ENCODE data around the gene PLPP2.
A peak's percentile ranks its signal among the peaks of the same experiment; 100 is the strongest.

Gene PLPP2

DNA sequence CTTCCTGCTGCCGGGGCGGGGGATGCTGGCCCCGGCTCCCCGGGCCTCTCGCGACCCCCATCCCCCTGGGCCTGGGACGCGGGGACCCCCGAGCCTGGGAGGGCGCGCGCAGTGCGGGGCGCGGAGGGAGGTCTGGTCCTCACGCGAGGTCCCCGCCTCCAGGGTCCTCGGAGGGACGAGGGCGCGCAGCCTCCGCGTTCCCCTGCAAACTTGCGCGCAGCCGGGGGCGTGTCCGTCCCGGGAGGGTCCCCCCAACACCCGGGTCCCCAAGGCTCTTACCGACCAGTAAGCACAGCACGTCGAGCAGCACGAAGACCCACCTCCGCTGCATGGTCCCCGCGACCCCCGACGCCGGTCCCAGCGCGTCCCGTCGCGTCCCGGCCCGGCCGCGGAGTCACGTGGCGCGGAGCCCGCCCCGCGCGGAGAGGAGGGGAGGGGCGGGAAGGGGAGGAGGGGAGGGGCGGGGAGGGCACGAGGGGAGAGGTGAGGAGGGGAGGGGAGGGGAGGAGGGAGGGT lies at the start of gene PLPP2:
TSS of gene PLPP2 (minus strand) at position 398 of the 516 bp plus-strand sequence. CDS start at position 331, 67 bp downstream.
- no peak for DNase-seq (ENCODE audit: low spot score)

DNA sequence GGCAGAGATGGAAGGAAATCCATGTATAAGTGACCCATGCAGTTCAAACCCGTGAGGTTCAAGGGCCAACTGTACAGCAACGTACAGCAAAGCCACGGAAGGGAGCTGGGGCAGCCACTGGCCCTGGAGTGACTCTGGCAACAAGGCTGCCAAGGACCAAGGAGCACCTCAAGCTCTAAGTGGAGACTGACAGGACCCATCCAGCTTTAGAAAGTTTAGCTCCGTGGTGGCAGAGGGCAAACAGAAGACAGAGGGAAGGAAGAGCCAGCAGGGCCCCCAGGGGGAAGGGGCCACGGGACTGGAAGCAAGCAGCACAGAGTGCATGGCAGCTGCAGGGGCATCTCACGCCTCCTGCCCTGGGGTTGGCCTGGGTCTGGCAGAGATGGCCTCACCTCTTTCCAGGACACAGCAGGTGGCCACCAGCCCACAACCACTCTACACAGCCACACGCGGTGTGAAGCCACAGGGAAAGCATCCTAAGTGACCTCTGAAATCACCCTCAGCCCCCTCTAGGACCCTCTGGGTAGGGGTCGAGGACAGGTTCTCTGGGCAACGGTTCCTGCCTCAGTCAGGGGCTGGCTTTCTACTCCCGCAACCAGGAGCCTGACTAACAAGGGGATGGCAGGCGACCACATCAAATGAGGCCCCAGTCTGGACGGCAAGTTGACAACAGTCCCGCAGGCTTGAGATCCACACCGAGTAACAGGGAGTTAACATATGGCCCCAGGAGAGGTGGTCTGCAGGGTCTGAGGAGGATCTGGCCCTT lies 49.6 kb upstream of the PLPP2 start:
- no peak for DNase-seq (ENCODE audit: low spot score)

DNA sequence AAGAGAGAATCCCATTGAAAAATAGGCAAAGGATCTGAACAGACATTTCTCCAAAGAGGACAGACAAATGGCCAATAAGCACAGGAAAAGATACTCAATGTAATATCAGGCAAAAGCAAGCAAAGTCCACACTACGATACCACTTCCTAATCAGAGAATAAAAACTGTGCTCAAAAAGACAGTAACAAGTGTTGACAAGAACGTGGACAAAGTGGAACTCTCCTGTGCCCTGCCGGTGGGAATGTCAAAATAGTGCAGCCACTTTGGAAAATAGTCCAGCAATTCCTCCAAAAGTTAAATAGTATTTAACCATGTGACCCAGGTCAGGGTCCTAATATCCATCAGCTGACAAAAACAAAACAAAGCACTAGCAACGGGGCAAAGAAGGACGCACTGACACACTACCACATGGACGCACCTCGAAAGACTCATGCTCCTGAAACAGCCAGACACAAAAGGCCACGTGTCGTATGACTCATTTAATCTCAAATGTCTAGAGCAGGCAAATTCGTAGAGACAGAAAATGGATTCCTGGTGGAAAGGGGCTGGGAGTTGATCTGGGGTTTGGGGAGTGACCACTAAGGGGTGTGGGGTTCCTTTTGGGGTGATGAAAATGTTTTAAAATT lies 48.2 kb upstream of the PLPP2 start:
- DNase-seq (ENCODE audit: low spot score): no peak

DNA sequence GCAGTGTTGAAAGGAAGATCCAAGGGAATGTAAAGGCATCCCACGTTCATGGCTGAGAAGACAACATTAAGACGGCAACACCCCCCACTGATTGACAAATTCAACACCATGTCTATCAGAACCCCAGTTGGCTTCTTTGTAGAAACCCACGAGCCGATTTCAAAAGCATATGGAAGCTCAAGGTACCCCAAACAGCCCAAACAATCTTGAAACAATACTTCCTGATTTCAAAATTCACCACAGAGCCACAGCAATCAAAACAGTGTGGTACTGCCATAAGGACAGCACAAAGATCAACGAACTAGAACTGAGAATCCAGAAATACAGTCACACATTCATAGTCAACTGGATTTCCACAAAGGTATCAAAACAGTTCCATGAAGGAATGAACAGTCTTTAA lies 47.2 kb upstream of the PLPP2 start:
- no peak for DNase-seq (ENCODE audit: low spot score)

DNA sequence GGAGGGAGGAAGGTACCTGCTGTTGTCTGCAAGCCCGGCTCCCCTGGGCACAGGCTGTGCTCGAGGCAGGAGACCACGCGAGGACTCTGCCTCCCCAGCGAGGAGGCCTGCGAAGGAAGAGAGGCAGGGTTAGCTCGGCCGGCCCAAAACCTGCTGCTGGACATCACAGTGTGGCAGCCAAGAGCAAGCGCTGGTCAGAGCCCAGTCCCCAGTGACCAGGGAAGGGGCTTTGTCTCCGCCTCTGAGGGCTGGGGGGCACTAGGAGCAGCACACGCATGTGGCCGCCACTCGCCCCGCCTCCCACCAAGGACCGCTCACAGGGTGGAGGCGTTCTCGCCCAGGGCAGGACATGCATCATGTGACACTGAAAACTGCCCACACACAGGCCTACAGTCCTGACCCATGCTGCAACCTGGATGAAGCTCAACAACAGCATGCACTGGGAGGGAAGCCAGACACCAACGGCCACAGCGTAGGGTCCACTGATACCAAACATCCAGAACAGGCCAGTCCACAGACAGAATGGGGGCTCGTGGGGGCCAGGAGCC lies 44.9 kb upstream of the PLPP2 start:
- peak; percentile 44 for DNase-seq (ENCODE audit: low spot score)

DNA sequence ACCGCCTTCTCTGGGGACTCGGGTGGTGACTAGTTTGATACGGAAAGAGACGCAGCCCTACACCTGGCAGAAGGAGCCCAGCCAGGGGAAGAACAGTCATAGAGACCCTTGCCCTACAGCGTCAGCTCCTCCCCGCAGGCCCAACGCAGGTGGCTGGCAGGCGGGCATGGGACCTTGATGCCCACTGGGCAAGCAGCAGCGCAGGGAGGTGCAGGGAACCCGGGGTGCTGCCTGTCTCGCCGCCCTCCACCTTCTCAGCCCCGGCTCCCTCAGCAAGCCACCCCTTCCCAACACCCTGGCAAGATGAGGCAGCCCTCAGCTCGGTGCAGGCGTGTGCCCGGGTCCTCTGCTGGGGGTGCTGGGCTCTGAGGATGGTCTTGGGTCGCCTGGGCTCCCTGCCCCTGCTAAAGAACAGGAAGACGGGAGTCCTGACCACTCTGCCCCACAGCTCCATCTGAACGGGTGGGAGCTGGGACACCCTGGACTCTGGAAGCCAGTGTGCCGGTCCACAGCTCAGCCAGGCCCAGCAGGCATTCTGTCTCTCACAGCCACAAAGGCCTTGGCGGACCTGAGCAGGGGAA lies 44.4 kb upstream of the PLPP2 start:
- DNase-seq (ENCODE audit: low spot score): no peak

DNA sequence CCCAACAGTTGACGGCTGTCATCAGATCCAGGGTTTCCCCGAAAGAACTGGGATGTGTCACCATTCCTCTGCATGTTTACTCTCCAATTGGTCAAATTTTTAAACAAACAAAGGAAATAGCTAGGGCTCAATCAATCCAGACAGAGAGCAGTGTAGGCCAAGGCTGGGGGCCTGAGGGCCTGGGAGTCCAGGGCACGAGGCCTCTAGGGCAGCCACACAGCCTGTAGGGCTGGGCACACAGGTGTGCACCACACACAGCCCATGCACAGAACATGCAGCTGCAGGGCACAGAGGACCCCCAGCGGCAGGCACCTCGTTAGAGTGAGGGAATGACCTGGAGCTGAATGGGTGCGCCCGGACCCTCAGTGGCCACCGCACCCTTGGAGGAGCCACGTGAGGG lies 43.9 kb upstream of the PLPP2 start:
- DNase-seq (ENCODE audit: low spot score): no peak

DNA sequence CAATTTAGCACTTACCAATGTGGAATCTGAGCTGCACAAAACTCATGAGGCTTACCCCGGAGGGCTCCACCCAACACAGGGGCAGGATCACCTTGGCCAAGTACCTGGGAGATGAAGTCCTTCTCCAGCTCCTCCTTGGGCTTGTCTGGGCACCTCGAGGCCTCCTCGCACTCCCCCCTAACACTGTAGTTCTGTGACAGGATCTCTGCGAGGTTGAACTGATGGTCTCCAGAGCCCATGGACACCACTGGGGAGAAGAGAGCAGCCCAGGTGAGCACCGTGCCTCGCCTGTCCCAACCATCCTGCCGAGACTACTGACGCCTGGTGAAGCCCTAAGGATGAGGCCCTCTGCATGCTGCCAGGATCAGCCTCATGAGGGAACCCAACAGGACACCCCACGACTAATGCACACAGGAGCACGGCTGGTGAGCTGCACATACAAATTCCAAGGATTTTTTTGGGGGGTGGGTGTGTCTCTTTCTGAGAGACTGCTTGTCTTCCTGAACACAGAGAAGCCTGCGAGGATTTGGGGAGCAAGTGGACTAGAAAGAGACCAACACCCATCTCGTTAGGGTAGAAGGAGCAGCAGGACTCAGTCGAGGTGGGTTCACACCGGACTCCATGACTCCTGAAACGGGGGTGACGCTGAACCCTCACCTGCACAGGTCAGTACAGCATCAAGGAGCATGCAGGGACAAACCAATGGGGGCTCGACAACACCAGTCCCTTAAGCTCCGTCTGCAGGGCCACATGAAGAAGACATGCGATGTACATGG lies 43.3 kb upstream of the PLPP2 start:
- no peak for DNase-seq (ENCODE audit: low spot score)

DNA sequence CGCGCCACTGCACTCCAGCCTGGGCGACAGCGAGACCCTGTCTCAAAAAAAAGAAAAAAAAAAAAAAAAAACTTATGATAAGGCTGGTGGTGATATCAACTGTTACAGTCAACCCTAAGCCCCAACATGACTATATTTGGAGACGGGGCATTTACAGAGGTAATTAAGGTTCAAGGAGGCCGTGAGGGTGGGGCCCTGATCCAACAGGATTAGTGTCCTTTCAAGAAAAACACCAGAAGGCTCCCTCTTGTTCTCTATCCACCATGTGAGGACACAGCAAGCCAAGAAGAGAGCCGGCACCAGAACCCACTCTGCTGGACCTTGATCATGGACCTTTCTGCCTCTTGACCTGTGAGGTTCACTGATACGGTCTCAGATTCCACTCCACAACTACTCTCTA lies 39.3 kb upstream of the PLPP2 start:
- DNase-seq (ENCODE audit: low spot score): no peak

DNA sequence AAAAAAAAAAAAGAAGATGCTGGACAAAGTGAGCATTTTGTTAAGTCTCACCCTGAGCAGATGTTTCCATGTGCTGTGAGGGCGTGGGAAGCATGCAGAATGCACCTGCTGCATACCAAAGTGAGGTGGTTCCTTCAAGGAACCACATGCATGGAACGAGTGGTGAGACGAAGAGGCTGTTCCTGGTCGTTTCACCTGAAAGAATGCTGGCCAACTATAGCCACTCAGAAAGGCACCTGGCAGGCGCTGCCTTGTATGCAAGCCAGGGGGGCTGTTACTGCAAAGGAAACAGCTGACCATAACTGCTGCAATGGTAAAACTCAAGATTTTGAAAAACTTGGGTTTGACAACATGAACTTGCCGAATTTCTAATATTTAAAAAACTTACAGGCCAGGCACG lies 38.7 kb upstream of the PLPP2 start:
- DNase-seq (ENCODE audit: low spot score): no peak

DNA sequence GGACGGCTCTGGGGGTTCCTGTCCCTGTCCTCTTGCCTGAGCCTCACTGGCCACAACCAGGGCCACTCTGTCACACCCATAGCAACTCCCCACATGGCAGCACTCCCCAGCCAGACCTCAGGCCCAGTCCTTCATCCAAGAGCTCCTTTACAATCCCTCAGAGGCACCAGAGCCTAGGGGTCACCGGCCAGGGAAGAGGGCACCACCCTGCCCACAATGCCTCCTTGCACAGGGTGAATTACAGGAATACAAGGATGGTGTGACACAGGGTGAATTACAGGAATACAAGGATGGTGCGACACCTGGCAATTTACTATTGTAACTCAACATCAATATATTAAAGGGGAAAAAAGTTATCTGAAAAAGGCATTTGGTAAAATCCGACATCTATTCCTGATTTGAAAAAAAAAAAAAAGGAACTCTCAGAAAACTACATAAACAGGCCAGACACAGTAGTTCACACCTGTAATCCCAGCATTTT lies 36.9 kb upstream of the PLPP2 start:
- no peak for DNase-seq (ENCODE audit: low spot score)

DNA sequence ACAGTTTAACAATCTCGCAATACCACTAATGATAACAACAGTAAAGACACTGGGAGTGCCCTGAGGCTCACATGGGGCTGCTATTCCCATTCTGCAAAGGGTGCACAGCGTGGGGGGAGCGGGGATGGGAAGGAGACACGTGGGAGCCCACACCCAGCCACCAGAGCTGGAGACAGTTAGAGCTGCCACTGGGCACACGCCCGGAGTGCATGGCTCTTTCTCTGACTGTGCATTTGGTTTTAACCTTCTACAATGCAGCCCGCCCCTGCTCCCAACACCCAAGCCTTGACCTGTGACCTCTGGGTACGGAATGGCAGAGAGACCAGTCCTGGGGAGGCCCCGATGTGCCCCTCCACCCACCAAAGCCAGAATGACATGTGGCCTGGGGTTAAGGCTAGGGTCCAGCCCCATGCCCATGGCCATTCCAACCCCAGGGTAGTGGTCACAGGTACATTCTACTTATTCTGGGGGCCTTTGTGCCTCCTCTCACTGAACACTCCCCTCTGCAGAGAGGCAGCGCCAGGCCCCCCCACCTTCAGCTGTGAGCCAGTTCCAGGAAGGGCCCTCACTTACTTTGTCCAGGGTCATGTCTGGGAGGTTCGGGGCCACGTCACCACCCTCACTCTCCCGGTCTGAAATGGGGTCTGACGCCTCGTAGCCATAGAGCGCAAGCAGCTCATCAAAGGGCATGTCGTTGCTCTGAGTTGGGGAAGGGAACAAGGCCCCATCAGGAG lies 36.3 kb upstream of the PLPP2 start:
- DNase-seq (ENCODE audit: low spot score): no peak

DNA sequence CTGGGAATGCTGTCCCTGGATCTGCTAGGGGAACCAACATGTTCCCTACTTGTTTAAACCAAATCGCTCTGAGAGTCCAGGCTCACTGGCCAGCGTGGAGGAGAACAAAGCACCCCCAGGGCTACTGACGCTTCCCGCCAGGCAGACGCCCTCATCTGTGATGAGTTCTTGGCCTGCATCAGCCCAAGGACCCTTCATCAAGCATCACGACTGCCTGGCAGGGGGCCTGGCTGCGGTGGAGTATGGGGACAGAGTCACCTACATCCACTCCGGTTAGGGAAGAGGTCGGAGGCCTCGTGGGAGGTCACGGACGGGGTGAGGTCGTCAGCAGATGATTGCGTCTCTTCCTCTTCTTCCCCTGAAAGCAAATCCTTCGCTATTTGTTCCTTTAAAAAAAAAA lies 35.7 kb upstream of the PLPP2 start:
- no peak for DNase-seq (ENCODE audit: low spot score)

DNA sequence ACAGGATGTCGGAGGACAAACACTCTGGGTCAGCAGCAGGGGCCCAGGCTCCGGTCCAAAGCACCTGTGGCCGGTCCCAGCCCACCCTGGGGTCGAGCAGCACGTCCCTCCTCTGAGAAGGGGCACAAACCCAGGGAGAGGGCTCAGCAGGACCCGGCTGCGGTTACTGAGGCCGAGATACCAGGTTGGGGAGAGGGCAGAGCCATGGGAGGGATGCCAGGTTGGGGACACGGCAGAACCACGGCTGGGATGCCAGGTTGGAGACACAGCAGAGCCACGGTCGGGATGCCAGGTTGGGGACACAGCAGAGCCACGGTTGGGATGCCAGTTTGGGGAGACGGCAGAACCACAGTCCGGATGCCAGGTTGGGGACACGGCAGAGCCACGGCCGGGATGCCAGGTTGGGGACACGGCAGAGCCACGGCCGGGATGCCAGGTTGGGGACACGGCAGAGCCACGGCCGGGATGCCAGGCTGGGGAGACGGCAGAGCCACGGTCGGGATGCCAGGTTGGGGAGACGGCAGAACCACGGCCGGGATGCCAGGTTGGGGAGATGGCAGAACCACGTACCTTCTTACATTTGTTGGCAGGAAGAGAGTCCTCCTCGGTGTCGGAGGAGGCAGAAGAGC lies 34.8 kb upstream of the PLPP2 start:
- no peak for DNase-seq (ENCODE audit: low spot score)

DNA sequence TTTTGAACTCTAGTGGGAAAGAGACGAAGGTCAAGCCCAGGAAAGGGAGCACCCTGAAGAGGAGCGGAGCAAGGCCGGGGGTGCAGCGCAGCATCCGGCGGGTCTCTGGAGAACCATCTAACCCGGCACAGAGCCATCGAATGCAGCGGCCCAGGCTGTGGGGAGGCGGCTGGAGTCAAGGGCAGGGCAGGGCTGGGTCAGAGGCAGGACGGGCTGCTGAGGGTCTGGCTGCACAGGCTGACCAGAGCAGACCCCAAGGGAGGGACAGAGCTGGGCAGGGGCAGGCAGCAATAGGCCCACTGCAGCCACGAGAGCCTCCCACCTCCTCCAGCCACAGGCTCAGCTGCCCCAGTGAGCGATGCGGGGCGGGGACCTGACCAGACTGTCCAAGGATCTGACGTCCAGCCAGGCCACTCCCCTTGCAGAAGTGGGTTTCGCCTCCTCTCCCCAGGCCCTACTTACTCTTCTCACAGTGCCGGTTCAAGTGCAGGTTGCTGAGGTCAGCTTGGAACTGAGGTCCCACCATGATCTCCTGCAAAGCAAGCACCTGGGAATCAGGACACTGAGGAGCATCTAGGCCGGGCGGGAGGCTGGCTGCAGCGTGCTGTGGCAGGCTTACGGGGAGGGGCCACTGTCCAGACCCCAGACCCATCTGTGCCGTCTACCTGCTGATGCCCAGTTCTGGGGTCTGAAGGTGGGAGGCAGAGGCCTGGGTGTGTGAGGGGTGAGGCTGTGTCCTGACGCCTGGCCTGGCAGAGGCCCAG lies 34.2 kb upstream of the PLPP2 start:
- no peak for DNase-seq (ENCODE audit: low spot score)

DNA sequence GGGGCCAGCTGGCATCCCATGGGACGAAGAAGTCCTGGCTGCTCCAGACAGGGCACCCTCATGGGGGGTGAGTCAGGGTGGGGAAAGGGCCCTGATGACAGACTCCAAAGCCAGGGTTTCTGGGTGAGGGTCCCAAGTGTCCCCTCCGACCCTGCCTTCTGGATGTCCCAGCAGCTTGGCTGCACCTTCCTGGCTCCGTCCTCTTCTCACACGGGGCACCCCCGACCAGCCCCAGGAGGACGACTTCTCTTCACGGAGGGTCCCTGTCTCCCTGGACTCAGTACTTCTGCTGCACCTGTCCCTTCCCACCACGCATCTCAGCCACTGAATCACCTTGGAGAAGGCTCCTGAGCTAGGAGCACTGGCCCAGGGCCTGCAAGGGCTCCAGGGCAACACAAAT lies 33.5 kb upstream of the PLPP2 start:
- DNase-seq (ENCODE audit: low spot score): no peak

DNA sequence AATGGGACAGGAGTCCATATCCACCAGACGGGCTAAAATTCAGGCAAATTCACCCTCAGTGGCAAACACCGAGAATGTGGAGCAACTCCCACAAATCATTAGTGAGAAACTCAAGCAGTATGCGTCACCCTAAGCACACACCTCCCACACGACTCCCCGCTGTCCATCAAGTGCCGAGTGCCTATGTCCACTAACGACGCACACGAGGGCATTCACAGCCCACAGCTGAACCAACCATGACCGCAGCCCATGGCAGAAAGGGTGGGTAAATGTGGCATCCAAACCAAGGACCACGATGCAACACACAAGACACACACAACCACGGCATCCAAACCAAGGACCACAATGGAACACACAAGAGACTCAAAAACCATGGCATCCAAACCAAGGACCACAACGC lies 31.4 kb upstream of the PLPP2 start:
- no peak for DNase-seq (ENCODE audit: low spot score)

DNA sequence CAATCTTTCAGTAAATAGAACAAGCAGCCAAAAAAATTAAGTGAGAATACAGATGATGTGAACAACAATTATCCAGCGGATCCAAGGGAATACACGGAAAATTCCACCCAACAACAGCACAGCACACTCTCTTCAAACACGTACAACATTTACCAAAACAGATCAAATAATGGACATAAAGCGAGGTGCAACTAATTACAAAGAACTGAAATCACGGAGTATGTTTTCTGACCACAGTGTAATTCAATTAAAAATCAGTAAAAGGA lies 27.2 kb upstream of the PLPP2 start:
- DNase-seq (ENCODE audit: low spot score): no peak

DNA sequence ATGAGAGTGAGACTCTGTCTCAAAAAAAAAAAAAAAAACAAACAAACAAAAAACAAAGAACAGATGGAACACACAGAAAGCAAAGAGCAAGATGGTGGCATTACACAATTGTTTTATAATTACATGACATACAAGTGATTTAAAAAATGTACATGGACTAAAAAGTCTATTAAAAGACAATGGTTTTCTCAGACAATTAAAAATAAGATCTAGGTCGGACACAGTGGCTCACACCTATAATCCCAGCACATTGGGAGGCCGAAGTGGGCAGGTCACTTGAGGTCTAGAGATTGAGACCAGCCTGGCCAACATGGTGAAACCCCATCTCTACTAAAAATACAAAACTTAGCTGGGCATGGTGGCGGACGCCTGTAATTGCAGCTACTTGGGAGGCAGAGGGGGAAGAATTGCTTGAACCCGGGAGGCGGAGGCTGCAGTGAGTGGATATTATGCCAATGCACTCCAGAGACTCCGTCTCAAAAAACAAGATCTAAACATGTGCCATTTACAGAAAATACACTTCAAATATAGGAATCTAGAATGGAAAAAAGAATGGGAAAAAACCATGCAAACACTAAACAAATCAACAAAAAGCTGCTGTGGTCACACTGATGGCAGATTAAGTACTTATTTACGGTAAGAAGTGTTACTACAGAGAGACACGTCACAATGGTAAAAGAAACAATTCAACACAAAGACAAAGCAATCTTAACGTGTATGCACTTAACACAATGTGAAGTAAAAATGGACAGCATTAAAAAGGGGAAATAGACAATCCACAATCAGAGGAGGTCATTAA lies 26.7 kb upstream of the PLPP2 start:
- DNase-seq (ENCODE audit: low spot score): no peak

DNA sequence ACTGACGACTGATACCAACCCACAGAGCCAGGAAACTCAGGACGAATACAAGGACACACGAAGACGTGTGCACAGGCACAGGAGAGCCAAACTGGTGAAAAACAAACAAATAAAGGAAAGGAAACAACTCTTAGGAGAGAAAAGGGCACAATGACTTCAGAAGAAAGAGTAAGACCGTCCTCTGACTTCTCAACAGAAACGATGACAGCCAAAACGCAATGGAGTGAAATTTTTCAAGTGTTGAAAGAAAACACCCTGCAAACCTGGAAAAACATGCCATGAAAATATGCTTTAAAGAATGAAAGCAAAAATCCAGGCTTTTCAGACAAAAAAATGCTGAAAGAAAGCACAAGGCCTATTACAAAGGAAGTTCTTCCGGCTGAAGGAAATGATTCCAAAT lies 24.6 kb upstream of the PLPP2 start:
- DNase-seq (ENCODE audit: low spot score): no peak
